ENCODE measurements around the gene GPX4.

GPX4 gene

DNA sequence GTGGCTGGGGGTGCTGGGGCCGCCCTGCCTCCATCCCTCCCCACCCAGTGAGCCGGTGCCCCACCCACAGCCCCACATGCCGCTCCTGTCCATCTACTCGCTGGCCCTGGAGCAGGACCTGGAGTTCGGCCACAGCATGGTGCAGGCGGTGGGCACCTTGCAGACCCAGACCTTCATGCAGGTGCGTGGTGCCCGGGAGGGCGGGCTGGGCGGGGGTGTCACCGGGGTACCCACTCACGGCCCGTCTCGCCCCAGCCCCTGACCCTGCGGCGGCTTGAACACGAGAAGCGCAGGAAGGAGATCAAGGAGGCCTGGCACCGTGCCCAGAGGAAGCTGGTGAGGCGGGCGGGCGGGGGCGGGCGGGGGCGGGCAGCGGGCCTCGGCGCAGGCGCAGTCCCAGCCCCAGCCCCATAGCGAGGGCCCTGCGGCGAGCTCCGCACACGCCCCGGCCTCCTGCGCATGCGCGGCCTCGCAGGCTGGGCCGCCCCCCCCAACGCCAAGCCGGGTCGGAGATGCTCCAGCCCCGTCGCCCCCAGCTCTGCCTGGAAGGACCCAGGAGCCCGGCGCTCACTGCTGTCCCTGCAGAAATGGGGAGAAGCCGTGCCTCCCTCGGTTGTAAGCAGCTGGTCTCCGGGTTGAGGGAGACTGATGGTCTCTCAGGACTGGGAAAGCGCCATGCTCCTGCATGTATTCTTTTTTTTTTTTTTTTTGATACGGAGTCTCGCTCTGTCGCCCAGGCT, 29.1 kb upstream of the GPX4 start:
- DNase-seq (ENCODE audit: low read depth): no peak
- H3K4me3 ChIP-seq (ENCODE audit: low read depth, low read length): peak overlapping the region; percentile 62
- TF ChIP-seq, protein P1, sequence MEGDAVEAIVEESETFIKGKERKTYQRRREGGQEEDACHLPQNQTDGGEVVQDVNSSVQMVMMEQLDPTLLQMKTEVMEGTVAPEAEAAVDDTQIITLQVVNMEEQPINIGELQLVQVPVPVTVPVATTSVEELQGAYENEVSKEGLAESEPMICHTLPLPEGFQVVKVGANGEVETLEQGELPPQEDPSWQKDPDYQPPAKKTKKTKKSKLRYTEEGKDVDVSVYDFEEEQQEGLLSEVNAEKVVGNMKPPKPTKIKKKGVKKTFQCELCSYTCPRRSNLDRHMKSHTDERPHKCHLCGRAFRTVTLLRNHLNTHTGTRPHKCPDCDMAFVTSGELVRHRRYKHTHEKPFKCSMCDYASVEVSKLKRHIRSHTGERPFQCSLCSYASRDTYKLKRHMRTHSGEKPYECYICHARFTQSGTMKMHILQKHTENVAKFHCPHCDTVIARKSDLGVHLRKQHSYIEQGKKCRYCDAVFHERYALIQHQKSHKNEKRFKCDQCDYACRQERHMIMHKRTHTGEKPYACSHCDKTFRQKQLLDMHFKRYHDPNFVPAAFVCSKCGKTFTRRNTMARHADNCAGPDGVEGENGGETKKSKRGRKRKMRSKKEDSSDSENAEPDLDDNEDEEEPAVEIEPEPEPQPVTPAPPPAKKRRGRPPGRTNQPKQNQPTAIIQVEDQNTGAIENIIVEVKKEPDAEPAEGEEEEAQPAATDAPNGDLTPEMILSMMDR (IDR thresholded peaks at IDR 0.05; ENCODE audit: control insufficient read depth, extremely low read depth, insufficient read depth): no peak

DNA sequence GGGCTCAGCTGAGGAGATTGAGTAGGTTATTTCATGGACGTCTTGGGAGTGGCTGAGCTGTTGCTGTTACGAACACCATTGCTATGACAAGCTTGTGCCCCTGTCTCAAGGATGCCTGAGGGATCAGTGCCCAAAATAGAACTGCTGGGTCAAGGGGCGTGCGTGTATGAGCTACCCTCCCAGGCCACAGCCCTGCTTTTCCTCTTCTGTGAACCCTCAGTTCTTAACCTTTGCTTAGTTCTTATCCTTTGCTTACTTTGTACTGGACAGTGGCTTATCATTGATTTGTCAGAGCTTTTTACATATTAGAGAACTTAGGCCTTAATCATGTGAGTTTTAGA, 27.8 kb upstream of the GPX4 start:
- no peak for DNase-seq (ENCODE audit: low read depth)
- H3K4me3 ChIP-seq (ENCODE audit: low read depth, low read length): no peak overlapping the region
- TF ChIP-seq, protein P1 (IDR thresholded peaks at IDR 0.05; ENCODE audit: control insufficient read depth, extremely low read depth, insufficient read depth): no peak

DNA sequence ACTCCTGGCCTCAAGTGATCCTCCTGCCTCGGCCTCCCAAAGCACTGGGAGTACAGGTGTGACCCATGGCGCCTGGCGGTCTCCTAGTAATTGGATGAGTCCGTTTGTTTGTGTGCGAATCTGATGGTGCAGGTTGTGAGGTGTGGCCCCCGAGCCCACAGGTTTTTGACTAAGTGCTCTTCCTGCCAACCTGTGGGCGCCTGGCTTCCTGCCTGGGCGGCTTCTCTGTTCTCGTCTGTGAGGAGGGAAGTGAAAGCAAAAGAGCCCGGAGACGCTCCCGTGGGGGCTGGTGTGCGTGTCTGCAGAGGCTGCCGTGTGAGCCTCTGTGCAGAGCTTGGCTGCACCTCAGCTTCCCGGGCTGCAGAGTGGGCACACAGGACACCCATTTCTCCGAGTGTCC, 26.8 kb upstream of the GPX4 start:
- DNase-seq (ENCODE audit: low read depth): no peak
- H3K4me3 ChIP-seq (ENCODE audit: low read depth, low read length): no peak overlapping the region
- TF ChIP-seq, protein P1 (IDR thresholded peaks at IDR 0.05; ENCODE audit: control insufficient read depth, extremely low read depth, insufficient read depth): no peak

DNA sequence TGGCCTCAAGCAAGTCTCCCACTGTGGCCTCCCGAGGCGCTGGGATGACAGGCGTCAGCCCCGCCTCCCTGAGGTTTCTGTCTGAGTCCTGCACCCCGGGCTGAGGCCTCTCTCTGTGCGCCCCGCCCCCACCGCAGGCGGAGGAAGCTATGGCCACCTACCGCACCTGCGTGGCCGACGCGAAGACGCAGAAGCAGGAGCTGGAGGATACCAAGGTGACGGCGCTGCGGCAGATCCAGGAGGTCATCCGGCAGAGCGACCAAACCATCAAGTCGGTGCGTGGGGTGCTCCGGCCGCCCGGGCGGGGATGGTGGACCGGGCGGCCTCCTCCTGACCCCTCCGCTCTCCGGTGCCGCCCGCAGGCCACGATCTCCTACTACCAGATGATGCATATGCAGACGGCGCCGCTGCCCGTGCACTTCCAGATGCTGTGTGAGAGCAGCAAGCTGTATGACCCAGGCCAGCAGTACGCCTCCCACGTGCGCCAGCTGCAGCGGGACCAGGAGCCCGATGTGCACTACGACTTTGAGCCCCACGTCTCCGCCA, 24.2 kb upstream of the GPX4 start:
- TF ChIP-seq, protein P1 (IDR thresholded peaks at IDR 0.05; ENCODE audit: control insufficient read depth, extremely low read depth, insufficient read depth): no peak
- no peak overlapping the region for H3K4me3 ChIP-seq (ENCODE audit: low read depth, low read length)

DNA sequence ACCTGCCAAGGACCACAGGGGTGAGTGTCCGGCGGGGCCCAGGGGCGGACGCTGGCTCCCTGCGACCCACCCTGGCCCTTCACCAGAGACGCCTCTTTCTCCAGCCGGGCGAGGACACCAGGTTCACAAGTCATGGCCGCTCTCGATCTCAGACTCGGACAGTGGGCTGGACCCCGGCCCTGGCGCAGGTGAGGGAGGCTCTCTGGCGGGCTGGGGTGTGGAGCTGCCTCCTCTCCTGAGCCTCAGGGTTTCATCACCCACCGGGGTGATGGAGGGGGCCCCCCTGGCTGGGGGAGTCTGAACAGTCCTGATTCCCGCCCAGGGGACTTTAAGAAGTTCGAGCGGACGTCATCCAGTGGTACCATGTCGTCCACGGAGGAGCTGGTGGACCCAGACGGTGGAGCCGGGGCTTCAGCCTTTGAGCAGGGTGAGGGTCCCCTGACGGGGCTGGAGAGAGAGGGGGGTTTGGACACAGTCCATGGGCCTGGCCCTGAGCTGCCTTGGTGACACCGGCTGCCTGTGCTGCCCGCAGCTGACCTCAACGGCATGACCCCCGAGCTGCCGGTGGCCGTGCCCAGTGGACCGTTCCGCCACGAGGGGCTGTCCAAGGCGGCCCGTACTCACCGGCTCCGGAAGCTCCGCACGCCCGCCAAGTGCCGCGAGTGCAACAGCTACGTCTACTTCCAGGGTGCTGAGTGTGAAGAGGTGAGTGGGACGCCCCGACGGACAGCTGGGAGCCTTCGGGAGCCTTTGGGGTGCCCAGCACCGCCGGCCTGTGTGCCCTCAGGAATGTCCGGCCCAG, 23.2 kb upstream of the GPX4 start:
- TF ChIP-seq, protein P1 (IDR thresholded peaks at IDR 0.05; ENCODE audit: control insufficient read depth, extremely low read depth, insufficient read depth): no peak
- H3K4me3 ChIP-seq (ENCODE audit: low read depth, low read length): no peak overlapping the region
- DNase-seq (ENCODE audit: low read depth): no peak

More for the DNA sequence above, 24.2 kb upstream of the GPX4 start:
- no peak for DNase-seq (ENCODE audit: low read depth)

DNA sequence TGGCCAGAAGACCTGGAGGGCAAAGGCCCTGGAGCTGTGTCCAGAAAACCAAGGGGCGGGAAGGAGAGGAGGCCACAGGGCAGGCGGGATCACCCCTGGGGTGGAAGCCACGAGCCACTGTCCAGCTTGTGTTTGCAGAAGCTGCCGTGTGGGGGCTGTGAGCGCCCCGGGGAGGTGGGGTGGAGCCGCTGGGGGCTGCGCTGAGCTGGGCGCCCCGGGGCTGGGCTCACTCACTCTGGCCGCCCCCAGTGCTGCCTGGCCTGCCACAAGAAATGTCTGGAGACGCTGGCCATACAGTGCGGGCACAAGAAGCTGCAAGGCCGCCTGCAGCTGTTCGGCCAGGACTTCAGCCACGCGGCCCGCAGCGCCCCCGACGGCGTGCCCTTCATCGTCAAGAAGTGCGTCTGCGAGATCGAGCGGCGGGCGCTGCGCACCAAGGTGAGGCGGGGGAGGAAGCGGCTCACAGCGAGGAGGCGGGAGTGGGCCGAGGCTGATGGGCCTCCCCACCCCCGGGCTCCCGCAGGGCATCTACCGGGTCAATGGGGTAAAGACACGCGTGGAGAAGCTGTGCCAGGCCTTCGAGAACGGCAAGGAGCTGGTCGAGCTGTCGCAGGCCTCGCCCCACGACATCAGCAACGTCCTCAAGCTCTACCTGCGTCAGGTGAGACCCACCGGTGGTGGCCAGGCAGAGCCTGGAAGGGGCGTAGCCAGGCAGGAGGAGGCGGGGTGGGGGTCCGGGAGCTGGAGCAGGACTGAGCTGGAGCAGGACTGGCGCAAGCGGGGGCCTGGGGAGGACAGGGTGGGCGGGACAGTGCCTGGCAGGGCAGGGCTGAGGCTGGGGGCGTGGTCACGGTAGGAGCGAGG, 22.3 kb upstream of the GPX4 start:
- no peak for DNase-seq (ENCODE audit: low read depth)
- TF ChIP-seq, protein P1 (IDR thresholded peaks at IDR 0.05; ENCODE audit: control insufficient read depth, extremely low read depth, insufficient read depth): no peak
- H3K4me3 ChIP-seq (ENCODE audit: low read depth, low read length): peak overlapping the region; percentile 42
